SK-N-SH (cell line): ENCODE measurements around the gene PTER. TPM values are rescaled to one million over a fixed set of nuclear protein-coding genes. Genes with fewer than 3 reads are reported as not detected.

Source experiments
- CTCF ChIA-PET: fragments of 300-600, 350-600 bp; formaldehyde crosslinking; extraction: SDS; loops from one replicate; lab custom pipeline; 2021; lab: Yijun Ruan, JAX
- POLR2A ChIA-PET: fragments of 350-600 bp; sonication (Branson Sonifier 250); formaldehyde crosslinking; extraction: SDS; loops from one replicate; lab custom pipeline; 2020; ENCODE audit warnings: antibody characterized with exemption, inconsistent platforms; lab: Yijun Ruan, JAX
- DNase-seq: peaks from one replicate; pipeline ENCODE4 v3.0.0; 2012
- H2AFZ ChIP-seq: fragments of 200-600 bp; sonication (generic); 2 replicates; pipeline ENCODE4 v1.8.1; 2016; ENCODE audit warnings: antibody characterized with exemption, mild to moderate bottlenecking, low read depth
- H3F3A ChIP-seq: fragments of 200-600 bp; sonication (generic); replicated peaks from 2 replicates; pipeline ENCODE3; 2016; ENCODE audit warnings: antibody characterized with exemption, mild to moderate bottlenecking; ENCODE audit not compliant: insufficient read depth
- H3K27ac ChIP-seq, 2 experiments: fragments of 200-500 bp in 1 of 2; fragments of 200-600 bp in 1 of 2; sonication (Bioruptor generic) in 1 of 2; sonication (generic), shearing (Covaris generic) in 1 of 2; 2 replicates each; pipeline versions ENCODE4 v1.5.1 to v1.6.1; 2014 to 2016; ENCODE audit warnings: low read depth in 2 of 2, inconsistent platforms in 1 of 2, low read length in 1 of 2, mild to moderate bottlenecking in 1 of 2, mixed read lengths in 1 of 2
- H3K27me3 ChIP-seq: fragments of 200-600 bp; sonication (generic), shearing (Covaris generic); 2 replicates; pipeline ENCODE4 v1.6.1; 2016; ENCODE audit warnings: mixed run types; ENCODE audit not compliant: insufficient read depth
- H3K36me3 ChIP-seq, 2 experiments: fragments of 200-500 bp in 1 of 2; fragments of 200-600 bp in 1 of 2; sonication (Bioruptor generic) in 1 of 2; sonication (generic) in 1 of 2; replicated peaks in 1 of 2; 2 replicates each; pipeline versions ENCODE3 to v1.5.1; 2014 to 2016; ENCODE audit warnings: low read length in 1 of 2, mild to moderate bottlenecking in 1 of 2; ENCODE audit not compliant: insufficient read depth in 2 of 2, control insufficient read depth in 1 of 2
- H3K4me1 ChIP-seq, 2 experiments: fragments of 200-500 bp in 1 of 2; fragments of 200-600 bp in 1 of 2; sonication (Bioruptor generic) in 1 of 2; sonication (generic), shearing (Covaris generic) in 1 of 2; 2 replicates each; pipeline versions ENCODE4 v1.5.1 to v1.6.1; 2014 to 2016; ENCODE audit warnings: low read depth in 1 of 2, low read length in 1 of 2, mixed run types in 1 of 2; ENCODE audit not compliant: insufficient read depth in 2 of 2, control insufficient read depth in 1 of 2
- H3K4me2 ChIP-seq: fragments of 200-600 bp; sonication (generic), shearing (Covaris generic); 2 replicates; pipeline ENCODE4 v1.6.1; 2017; ENCODE audit warnings: mixed run types
- H3K4me3 ChIP-seq, 2 experiments: fragments of 200-500 bp in 1 of 2; fragments of 200-600 bp in 1 of 2; sonication (Bioruptor generic) in 1 of 2; sonication (generic), shearing (Covaris generic) in 1 of 2; 2 replicates each; pipeline versions ENCODE4 v1.5.1 to v1.8.1; 2014 to 2016; ENCODE audit warnings: low read depth in 2 of 2, inconsistent platforms in 1 of 2, low read length in 1 of 2, mild to moderate bottlenecking in 1 of 2, mixed read lengths in 1 of 2, moderate library complexity in 1 of 2
- H3K79me2 ChIP-seq: fragments of 200-600 bp; sonication (generic); 2 replicates; pipeline ENCODE4 v1.8.1; 2017; ENCODE audit warnings: mild to moderate bottlenecking; ENCODE audit not compliant: insufficient read depth
- H3K9ac ChIP-seq: fragments of 200-600 bp; sonication (generic); 2 replicates; pipeline ENCODE4 v1.6.1; 2017; ENCODE audit warnings: mixed run types
- H3K9me2 ChIP-seq: fragments of 200-600 bp; sonication (generic); 2 replicates; pipeline ENCODE4 v1.6.1; 2017; ENCODE audit warnings: mixed run types
- H3K9me3 ChIP-seq: fragments of 200-600 bp; sonication (generic); 2 replicates; pipeline ENCODE4 v1.6.1; 2017; ENCODE audit warnings: mixed run types, mild to moderate bottlenecking, moderate library complexity
- H4K20me1 ChIP-seq: fragments of 200-600 bp; sonication (generic); 2 replicates; pipeline ENCODE4 v1.6.1; 2017; ENCODE audit warnings: mild to moderate bottlenecking, mixed run types; ENCODE audit not compliant: insufficient read depth
- CHD2 ChIP-seq: fragments of 150-350 bp; IDR thresholded peaks from 2 replicates; pipeline ENCODE4 v1.6.1; 2018; ENCODE audit warnings: low read length; ENCODE audit not compliant: partially characterized antibody
- CTCF ChIP-seq: fragments of 200-600 bp; sonication (generic); IDR thresholded peaks from 2 replicates; pipeline ENCODE4 v1.6.1; 2017; ENCODE audit warnings: antibody characterized with exemption, mild to moderate bottlenecking, moderate library complexity
- ELF1 ChIP-seq: IDR thresholded peaks from 2 replicates; pipeline ENCODE4 v1.4.0; 2012
- EZH2phosphoT487 ChIP-seq: fragments of 200-600 bp; sonication (generic); IDR thresholded peaks from 2 replicates; pipeline ENCODE4 v1.6.1; 2017; ENCODE audit warnings: low read depth, mixed run types, mild to moderate bottlenecking, antibody characterized with exemption, moderate library complexity, borderline replicate concordance
- FOXJ3 ChIP-seq: sonication (generic); formaldehyde crosslinking; IDR thresholded peaks from 2 replicates; pipeline ENCODE4 v1.5.1; 2020; ENCODE audit warnings: mild to moderate bottlenecking, missing genetic modification reagents
- GATA2 ChIP-seq: sonication (generic); formaldehyde crosslinking; IDR thresholded peaks from 2 replicates; pipeline ENCODE4 v1.5.0; 2020; ENCODE audit warnings: mild to moderate bottlenecking, missing genetic modification reagents
- JUND ChIP-seq: IDR thresholded peaks from 2 replicates; pipeline ENCODE4 v1.4.0; 2012
- MAX ChIP-seq: IDR thresholded peaks from 2 replicates; pipeline ENCODE4 v1.4.0; 2012; ENCODE audit warnings: low read depth
- MEF2A ChIP-seq: IDR thresholded peaks from 2 replicates; pipeline ENCODE4 v1.4.0; 2012; ENCODE audit warnings: low read depth, borderline replicate concordance
- MXI1 ChIP-seq: IDR thresholded peaks from 2 replicates; pipeline ENCODE4 v1.6.1; 2012; ENCODE audit warnings: mild to moderate bottlenecking, low read depth, low read length, improper control_type of control experiment
- NRF1 ChIP-seq: IDR thresholded peaks from 2 replicates; pipeline ENCODE4 v1.6.1; 2012; ENCODE audit warnings: low read depth, mild to moderate bottlenecking, low read length
- PBX3 ChIP-seq: IDR thresholded peaks from 2 replicates; pipeline ENCODE4; 2012
- RAD21 ChIP-seq: IDR thresholded peaks from 2 replicates; pipeline ENCODE4 v1.6.1; 2012; ENCODE audit warnings: mild to moderate bottlenecking, low read length
- REST ChIP-seq: IDR thresholded peaks from 2 replicates; pipeline ENCODE4 v1.6.1; 2012; ENCODE audit warnings: mild to moderate bottlenecking, low read depth, low read length, moderate library complexity
- RXRA ChIP-seq: IDR thresholded peaks from 2 replicates; pipeline ENCODE4 v1.4.0; 2012; ENCODE audit warnings: low read depth, mild to moderate bottlenecking, borderline replicate concordance
- SIN3A ChIP-seq: IDR thresholded peaks from 2 replicates; pipeline ENCODE4 v1.6.1; 2012; ENCODE audit warnings: low read depth, mild to moderate bottlenecking, low read length, moderate library complexity, borderline replicate concordance
- SMC3 ChIP-seq: IDR thresholded peaks from 2 replicates; pipeline ENCODE4 v1.6.1; 2012; ENCODE audit warnings: low read depth, low read length, improper control_type of control experiment
- TCF12 ChIP-seq: IDR thresholded peaks from 2 replicates; pipeline ENCODE4 v1.4.0; 2012
- TEAD4 ChIP-seq: IDR thresholded peaks from 2 replicates; pipeline ENCODE4 v1.4.0; 2012; ENCODE audit warnings: mild to moderate bottlenecking, borderline replicate concordance; ENCODE audit not compliant: insufficient read depth
- USF2 ChIP-seq: fragments of 150-350 bp; IDR thresholded peaks from 2 replicates; pipeline ENCODE4 v1.6.1; 2017; ENCODE audit warnings: antibody characterized with exemption, low read length, low read depth, borderline replicate concordance
- WGBS: methylation state at CpG from one replicate; pipeline ENCODE4 v1.1.6; 2017; ENCODE audit warnings: low lambda C conversion rate; 5-methylcytosine and 5-hydroxymethylcytosine counted together
- polyA plus RNA-seq, 3 experiments: library from polyadenylated mRNA; depleted of rRNA; stranded (reverse); fragments of >200 nt; gene quantifications; 2 replicates each; pipeline ENCODE4 v1.2.3, GENCODE V29; 2012

Gene PTER
- polyA plus RNA-seq, 1 of the 3 experiments (the other 2 are of a cell fraction), result not detected

- no peak overlapping the region for H2AFZ ChIP-seq
- H3K4me2 ChIP-seq, result no peak overlapping the region
- no peaks in the 10 kb centered on the region for H3K9me2 ChIP-seq
- no peaks in the 10 kb centered on the region for H3K27me3 ChIP-seq
- H3K36me3 ChIP-seq, result no peaks in the 10 kb centered on the region
- POLR2A ChIA-PET, result no interaction called here
- TF ChIP-seq USF2, result no peak
- TF ChIP-seq CHD2, result no peak
- no peak for TF ChIP-seq GATA2 (CRISPR knock-in tag)
- no peak for TF ChIP-seq RAD21
- peaks cover 0 to 4% of the 10 kb centered on the region in 2 experiments; a peak in 1 of 4 replicates for H3K4me1 ChIP-seq
- no peaks in the 10 kb centered on the region for H4K20me1 ChIP-seq
- H3K9me3 ChIP-seq, result no peaks in the 10 kb centered on the region
- no peak overlapping the region for H3K27ac ChIP-seq
- no peaks in the 10 kb centered on the region for H3F3A ChIP-seq
- no peak overlapping the region for H3K4me3 ChIP-seq
- DNase-seq, result no peak
- CTCF ChIA-PET, result interaction anchor here (0.6 to 1.0 kb wide), 3 partner anchors 17 to 461 kb away, joined by 3 to 4 read pairs (median 3); no protein-coding TSS in a partner anchor
- 10% methylated on average over 5 of the region's 5 CpGs for WGBS
- H3K9ac ChIP-seq, result no peak overlapping the region
- no peaks in the 10 kb centered on the region for H3K79me2 ChIP-seq
These were observed 73.2 kb downstream of the PTER start for GRCh38 chr10:16509996-16510395.

- DNase-seq, result no peak
- no peak overlapping the region for H2AFZ ChIP-seq
- no peaks in the 10 kb centered on the region for H3K79me2 ChIP-seq
- no peak overlapping the region for H3K4me3 ChIP-seq
- ChIA-PET CTCF (interaction anchor here (0.6 to 1.0 kb wide), 3 partner anchors 247 to 608 kb away, joined by 3 read pairs; no protein-coding TSS in a partner anchor), POLR2A (no interaction called here)
- H4K20me1 ChIP-seq, result no peaks in the 10 kb centered on the region
- no peaks in the 10 kb centered on the region for H3F3A ChIP-seq
- H3K9me2 ChIP-seq, result no peaks in the 10 kb centered on the region
- no peaks in the 10 kb centered on the region for H3K27me3 ChIP-seq
- WGBS, result 68% methylated on average over 9 of the region's 9 CpGs
- no peak overlapping the region for H3K27ac ChIP-seq
- H3K9me3 ChIP-seq, result no peaks in the 10 kb centered on the region
- H3K4me2 ChIP-seq, result no peak overlapping the region
- no peak overlapping the region for H3K9ac ChIP-seq
- H3K4me1 ChIP-seq, result peaks cover 0 to 4% of the 10 kb centered on the region in 2 experiments; a peak in 1 of 4 replicates
- H3K36me3 ChIP-seq, result no peaks in the 10 kb centered on the region
- TF ChIP-seq PBX3 (no peak), TCF12 (no peak), MAX (no peak), ELF1 (no peak), REST (no peak), CHD2 (no peak), JUND (no peak), MEF2A (no peak), TEAD4 (no peak), SMC3 (no peak), RAD21 (no peak), RXRA (no peak), CTCF (no peak), MXI1 (no peak), EZH2phosphoT487 (no peak), SIN3A (no peak), NRF1 (no peak), FOXJ3 (CRISPR knock-in tag) (no peak)
These were observed 74.0 kb downstream of the PTER start for GRCh38 chr10:16510843-16511242.
